ENCODE results near the gene SPN.
"Not testable (repeated sequence)": the region's sequence is repeated elsewhere in the genome, so short reads cannot be mapped to it uniquely, and the experiment has no call there.

- not testable (repeated sequence) for TF ChIP-seq ZNF114 (tag by site-specific recombination; IDR thresholded peaks at IDR 0.05); CTCF (tag by site-specific recombination; IDR thresholded peaks at IDR 0.05); TSHZ1 (tag by site-specific recombination; IDR thresholded peaks at IDR 0.05; ENCODE audit: borderline replicate concordance)
Observed at GRCh38 chr16:29695675-29696074, 32.6 kb downstream of the SPN start.
